Left cardiac atrium (tissue), 4 donors: ENCODE results near the gene TGFBI. TPM values are rescaled to one million over a fixed set of nuclear protein-coding genes. Genes with fewer than 3 reads are reported as not detected.
"Not testable (repeated sequence)": the region's sequence is repeated elsewhere in the genome, so short reads cannot be mapped to it uniquely, and the experiment has no call there.

Experiments
- ATAC-seq, 2 donors: fragments of 200-7000 bp; cut with Tn5 transposase; one replicate each; pipeline ENCODE4 v1.9.1; 2020; ENCODE audit warnings: mild to moderate bottlenecking in 2 of 2, moderate library complexity in 2 of 2
- DNase-seq: peaks from one replicate; pipeline ENCODE4 v3.0.0-alpha.2; 2020
- intact Hi-C, 2 donors: fragments of 100-400 bp; cut with DNase I; formaldehyde crosslinking; loops; one replicate each; pipeline versions ENCODE4 v1.14.1 to v1.15.1; 2022 to 2023
- total RNA-seq, 2 donors: library from RNA; stranded (reverse); fragmentation: NEBNext Ultra II Directional; extraction: Animal tissue kit (Norgen Biotek cat#: 25700); gene quantifications; one replicate each; pipeline ENCODE4 v1.2.1, GENCODE V29; 2021
- donor health status: DM: no; HTN: yes; CAD: no.
- donor health status: DM: no; HTN: yes; CAD: no; lungs with severe emphysema.
- donor health status: DM: yes; HTN: yes; CAD: no.
- donor health status: Dilated cardiomyopathy.

TGFBI gene
- total RNA-seq, 2 donors from 2014 or later: 79.7 to 130 TPM

DNA sequence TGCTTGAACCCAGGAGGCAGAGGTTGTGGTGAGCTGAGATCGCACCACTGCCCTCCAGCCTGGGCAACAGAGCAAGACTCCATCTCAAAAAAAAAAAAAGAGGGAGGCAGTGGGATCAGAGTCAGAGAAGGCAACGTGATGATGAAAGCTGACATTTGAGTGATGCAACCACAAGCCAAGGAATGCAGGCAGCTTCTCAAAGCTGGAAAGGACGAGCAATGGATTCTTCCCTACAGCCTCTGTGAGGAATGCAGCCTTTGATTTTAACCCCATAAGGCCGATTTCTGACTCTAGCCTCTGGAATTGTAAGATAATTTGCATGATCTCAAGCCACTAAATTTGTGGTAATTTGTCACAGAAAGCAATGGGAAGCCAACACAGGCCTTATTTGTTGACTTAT is 9.8 kb downstream of the TGFBI start:
- ATAC-seq (no peak), DNase-seq (no peak)
- intact Hi-C loops: no loop called here

DNA sequence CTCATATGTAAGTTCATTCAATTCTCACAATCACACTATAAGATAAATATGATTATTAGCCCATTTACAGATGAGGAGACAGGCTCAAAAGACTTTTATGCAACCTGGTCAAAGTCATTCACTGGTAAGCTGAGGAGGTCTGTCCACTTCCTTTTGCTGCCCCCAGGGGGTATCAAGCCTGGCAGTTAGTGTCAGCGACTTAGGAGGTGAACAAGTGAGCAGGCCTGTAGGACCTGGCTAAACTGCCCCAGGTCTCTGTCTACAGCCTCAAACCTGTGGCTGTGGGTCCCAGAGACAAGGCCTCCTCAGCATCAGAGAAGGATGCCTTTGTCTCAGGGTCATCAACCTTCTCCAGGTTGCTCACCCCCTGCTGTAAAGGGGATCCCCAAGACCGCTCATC is 10.4 kb downstream of the TGFBI start:
- ATAC-seq (no peak), DNase-seq (no peak)
- intact Hi-C loops: no loop called here

DNA sequence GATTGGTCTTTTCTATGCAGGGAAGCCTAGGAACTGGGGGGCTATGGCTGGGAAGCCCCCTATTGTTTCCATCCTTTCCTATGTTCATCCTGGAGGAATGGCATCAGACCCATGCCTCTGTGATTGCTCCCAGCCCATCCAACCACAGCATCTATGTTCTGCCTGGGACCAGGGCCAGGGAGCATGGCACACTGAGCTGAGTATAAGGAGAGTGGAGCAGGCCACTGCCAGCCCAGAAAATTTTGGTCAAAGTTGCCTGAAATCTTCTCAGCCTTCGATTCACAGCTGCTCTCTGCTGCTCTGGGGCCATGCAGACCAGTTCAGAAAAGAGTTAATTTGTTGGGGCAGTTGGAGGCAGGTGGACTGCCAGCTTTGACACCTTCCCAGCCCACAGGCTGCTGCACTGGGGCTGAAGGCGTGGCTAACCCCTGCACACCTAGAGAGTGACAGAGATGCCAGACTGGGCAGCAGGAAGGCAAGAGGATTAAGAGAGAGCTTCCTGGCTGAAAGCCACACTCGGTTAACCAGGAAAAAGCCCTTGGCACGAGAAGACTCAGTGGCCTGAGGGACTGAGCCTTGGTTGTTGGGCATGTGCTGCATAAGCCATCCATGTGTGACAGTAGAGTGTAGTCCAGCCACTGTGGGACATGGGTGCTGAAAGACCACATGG is 12.1 kb downstream of the TGFBI start:
- ATAC-seq (peak; percentile 40 to 52), DNase-seq (no peak)
- intact Hi-C loops: no loop called here

DNA sequence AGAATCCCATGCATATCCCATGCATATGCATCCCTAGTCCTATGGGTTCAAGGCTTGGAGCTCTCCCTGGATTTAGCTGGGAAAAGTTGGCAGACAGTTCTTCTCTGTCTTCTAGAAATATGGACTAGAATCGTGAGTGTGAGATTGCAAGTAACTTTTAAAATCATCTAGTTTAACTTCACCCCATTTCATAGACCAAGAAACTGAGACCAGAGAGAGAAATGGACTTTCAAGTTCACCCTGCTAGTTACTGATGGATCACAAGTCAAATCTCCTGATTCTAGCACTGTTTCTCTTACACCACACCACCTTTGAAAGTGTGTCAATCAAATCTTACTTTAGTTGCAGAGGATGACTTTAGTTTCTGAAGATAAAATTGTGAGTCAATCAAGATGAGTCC is 13.4 kb downstream of the TGFBI start:
- intact Hi-C loops: no loop called here
- DNase-seq (no peak), ATAC-seq (no peak)

DNA sequence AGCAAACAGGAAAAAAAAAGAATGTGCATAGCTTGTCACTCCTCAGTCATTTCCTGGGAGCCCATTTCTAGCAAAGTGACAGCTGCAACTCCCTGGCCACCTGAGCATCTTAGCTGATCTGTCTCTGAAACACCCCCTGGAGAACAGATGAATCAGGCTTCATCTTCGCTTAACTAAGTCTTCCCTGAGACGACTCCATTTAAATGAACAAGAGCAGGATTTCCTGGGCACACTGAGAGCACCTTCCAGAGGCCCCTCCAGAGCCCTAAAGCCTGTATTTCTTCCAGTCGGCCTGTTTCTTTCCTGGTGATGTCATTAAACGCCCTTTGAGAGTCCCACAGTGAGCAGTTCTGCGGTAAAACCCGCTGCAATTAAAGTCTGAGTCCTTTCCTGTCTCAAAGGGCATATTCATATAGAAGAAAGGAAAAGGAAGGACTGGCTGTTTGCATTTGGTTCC is 13.9 kb downstream of the TGFBI start:
- intact Hi-C loops: no loop called here
- ATAC-seq: no peak
- no peak for DNase-seq

DNA sequence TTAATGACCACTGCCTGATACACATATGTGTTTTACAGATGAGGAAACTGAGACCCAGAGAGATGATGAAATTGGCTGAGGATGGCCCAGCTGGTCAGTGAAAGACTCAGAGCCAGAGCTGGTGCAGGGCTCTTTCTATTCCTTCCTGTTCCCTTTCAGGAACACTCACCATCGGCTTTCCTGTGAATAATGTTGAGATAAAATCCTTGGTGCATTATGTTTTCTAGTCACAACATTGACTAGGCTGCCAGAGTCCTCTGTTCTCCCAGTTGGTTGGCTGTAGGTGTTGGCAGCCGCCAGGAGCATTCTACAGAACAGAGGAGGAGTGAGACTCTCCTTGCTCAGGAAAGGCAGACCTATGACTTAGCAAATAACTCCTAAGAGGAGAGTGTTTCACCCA is 14.8 kb downstream of the TGFBI start:
- ATAC-seq (peak in 1 of 2 donors; percentile 7), DNase-seq (no peak)
- intact Hi-C loops: no loop called here

DNA sequence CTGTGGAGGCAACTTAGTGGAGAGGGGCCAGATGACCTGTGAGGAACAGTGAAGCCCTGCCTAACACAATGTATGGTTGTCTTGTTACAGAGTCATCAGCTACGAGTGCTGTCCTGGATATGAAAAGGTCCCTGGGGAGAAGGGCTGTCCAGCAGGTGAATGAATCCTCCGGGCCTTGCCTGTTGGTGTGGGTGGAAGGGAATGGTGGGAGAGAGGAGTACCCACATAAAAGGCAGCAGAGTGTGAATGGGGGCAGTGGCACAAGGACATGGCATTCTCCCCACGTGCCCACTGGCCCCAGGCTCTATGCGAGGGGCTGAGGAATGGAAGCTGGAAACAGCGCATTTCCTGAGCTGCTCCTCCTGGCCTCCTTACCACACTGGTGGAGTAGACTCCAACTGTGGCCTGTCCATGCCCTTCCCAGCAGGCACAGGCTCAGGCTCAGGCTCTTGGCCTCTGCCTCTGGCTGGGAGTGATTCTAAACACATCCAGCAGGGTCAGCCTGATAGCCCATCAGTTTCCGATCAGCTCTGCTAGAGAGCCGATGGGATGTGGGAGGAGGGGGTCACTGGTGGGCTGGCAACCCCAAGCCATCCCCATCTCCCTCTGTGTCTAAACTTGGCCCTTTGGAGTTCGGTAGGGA is 15.3 kb downstream of the TGFBI start:
- no peak for ATAC-seq

DNA sequence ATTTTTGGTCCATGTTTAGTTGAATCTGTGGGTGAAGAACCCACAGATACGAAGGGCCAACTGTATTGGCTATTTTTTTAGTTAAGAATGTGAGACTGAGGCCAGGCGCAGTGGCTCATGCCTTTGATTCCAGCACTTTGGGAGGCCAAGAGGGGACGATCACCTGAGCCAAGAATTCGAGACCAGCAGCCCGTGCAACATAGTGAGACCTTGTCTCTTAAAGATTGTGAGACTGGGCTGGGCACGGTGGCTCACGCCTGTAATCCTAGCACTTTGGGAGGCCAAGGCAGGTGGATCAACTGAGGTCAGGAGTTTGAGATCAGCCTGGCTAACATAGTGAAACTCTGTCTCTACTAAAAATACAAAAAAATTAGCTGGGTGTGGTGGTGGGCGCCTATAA is 16.2 kb downstream of the TGFBI start:
- ATAC-seq, intact Hi-C loops, DNase-seq: not testable (repeated sequence)

More for the DNA sequence above, 15.3 kb downstream of the TGFBI start:
- intact Hi-C loops: no loop called here
- no peak for DNase-seq

DNA sequence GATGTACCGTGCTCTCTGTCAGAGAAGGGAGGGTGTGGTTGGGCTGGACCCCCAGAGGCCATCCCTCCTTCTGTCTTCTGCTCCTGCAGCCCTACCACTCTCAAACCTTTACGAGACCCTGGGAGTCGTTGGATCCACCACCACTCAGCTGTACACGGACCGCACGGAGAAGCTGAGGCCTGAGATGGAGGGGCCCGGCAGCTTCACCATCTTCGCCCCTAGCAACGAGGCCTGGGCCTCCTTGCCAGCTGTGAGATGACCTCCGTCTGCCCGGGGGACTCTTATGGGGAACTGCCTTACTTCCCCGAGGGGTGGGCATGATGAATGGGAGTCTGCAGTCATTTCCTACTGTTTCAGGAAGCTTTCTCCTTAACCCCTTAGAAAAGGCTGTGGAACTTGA is 17.5 kb downstream of the TGFBI start:
- intact Hi-C loops: no loop called here
- DNase-seq: no peak
- ATAC-seq: peak in 1 of 2 donors; percentile 34

DNA sequence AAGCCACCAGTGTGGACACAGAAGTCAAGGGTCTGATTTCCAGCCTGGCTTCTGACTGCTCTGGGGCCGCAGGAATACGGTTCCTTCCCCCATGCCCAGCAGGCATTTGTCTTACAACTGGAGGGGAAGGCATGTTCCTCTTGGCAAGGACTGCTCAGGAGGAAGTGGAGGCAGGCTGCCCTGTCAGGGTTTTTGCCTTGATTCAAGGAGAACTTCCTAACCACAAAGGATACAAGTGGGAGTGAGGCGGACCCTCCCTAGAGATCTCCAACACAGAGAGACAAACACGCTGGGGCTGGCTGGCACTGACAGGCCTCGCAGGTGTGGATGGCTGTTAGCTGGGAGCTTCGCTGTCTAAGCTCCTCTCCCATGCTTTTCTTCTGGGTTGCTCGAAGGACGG is 19.1 kb downstream of the TGFBI start:
- ATAC-seq (peak; percentile 46 to 64), DNase-seq (peak; percentile 52)
- intact Hi-C loops: no loop called here

DNA sequence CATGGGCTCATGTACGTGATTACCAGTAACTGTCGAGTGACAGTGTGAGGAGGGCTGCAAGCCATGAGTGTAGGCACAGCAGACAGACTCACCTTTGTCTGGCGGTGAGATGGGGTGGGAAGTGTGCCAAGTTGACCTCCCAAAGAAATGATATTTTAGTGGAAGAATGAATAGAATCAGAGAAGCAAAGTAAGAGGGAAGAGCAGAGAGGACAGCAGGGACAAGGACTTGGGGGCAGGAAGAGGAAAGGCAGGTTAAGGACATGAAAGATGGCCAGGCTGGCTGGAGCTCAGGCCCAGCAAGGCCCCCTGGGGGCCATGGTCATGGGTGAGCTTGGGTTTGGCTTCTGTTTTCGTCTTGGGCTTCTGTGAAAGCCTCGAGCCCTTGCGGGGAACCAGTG is 20.2 kb downstream of the TGFBI start:
- intact Hi-C loops: no loop called here
- no peak for ATAC-seq
- no peak for DNase-seq

DNA sequence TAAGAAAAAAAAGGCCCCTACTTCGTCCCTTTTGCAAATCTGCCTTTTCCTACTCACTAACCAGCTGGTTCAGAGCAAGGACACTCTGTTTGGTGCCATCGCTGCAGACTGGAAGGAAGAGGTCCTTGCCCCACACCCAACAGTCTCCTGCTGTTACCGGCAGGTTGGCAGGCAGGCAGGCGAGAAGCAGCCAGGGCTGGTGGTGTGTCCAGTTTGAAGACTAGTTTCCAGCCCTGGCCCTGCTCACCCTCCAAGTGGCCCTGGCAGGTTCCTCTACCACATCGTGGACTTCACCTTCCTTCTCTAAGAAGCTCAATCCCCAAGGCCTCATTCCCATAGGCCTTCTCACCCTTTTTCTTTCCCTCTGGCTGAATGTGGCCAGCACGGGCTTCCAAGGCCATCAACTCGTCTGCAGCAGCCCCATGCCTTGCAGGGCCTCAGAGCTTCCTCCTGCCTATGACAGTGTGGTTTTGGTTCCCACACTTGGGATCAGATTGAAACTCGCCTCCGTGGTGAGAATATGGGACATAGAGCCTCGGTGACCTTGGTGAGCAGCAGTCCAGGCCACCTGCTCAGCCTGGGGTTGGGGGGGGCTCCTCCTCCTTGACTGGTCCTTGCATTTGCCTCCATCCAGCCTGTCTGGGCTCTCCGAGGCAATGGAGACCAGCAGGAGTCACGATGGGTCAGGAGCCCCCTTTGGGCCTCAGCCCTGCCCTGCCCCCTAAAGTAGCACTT is 22.9 kb downstream of the TGFBI start:
- intact Hi-C loops: no loop called here
- DNase-seq (no peak), ATAC-seq (no peak)

DNA sequence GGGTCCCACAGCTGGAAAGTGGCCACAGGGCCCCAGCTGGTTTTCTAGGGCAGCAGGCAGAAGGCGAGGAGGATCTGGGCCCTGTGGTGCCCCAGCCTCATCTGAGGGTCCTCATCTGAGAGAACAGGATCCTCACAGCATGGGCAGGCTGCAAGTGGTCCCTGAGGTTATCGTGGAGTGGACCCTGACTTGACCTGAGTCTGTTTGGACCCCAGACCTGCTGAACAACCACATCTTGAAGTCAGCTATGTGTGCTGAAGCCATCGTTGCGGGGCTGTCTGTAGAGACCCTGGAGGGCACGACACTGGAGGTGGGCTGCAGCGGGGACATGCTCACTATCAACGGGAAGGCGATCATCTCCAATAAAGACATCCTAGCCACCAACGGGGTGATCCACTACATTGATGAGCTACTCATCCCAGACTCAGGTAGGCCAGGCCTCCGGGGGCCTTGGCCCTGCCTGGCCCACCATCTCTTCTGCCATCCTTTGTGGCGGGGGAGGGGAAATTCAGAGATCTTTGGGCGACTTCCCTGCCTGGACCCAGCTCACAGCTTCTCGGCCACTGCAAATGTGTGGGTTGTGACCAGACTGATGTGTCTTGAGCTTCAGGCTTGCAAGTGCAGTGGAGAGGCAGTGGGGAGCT is 24.0 kb downstream of the TGFBI start:
- ATAC-seq (no peak), DNase-seq (no peak)
- intact Hi-C loops: no loop called here

DNA sequence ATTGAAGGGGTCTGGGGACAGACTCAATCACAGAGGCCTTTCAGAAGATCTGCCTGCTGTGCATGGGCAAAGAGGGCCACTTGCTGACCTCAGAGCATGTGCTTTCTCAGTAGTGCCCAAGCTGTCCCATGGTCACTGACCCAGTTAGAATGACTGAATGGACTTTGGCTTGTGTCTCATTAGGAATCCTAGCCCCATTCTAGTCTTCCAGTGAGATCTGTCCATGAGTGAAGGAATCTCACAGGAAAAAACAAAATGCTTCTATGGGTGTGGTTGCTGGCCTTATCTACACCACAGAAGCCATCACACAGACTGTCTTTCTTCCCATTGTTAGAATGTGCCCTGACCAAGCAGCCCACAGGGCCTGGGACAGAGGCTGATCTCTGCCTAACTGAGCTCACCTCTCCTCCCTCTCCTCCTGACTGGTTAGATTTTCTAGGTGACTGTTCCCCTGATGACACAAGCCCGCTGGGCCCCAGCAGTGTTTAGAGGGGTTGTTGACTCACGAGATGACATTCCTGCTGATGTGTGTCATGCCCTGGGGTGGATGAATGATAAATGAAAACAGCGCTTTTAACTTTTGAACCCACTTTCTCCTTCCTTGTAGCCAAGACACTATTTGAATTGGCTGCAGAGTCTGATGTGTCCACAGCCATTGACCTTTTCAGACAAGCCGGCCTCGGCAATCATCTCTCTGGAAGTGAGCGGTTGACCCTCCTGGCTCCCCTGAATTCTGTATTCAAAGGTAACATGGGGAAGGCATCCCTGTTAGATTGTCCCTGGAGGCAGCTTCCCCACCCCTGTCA is 24.8 kb downstream of the TGFBI start:
- ATAC-seq: peak in 1 of 2 donors; percentile 41
- DNase-seq: no peak

DNA sequence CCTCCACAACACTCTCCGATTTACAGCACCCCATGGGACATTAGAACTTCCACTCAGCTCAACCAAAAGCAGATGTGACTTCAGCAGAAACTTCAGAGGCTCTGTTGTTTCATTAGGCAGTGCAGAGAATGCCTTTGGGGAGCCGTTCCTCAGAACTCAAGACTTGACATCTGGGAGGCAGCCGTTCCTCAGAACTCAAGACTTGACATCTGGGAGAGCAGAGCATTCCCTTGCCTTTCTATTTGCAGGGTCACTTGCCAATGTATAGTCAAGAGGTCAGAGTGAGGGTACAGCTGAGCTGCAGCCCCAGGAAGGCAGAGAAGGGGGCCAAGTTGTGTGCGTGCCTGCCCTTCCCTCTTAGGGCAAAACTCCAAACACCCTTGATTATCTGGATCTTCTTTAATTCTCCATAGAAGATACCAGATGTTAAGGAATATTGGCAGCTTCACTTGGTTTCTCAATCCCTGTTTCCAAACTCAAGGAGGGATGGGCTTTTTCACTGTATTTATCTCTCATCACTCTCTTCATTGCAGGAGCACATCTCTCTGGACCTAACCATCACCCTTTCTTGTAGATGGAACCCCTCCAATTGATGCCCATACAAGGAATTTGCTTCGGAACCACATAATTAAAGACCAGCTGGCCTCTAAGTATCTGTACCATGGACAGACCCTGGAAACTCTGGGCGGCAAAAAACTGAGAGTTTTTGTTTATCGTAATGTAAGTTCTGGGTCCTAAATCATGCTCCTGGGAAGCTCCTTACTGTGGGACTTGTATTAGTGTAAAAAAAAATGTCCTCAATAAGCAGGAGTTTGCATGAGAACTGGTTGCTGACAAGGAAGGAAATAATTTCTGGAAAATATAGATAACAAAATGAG is 25.6 kb downstream of the TGFBI start:
- no peak for DNase-seq
- intact Hi-C loops: no loop called here
- ATAC-seq: no peak

More for the DNA sequence above, 24.8 kb downstream of the TGFBI start:
- intact Hi-C loops: no loop called here

DNA sequence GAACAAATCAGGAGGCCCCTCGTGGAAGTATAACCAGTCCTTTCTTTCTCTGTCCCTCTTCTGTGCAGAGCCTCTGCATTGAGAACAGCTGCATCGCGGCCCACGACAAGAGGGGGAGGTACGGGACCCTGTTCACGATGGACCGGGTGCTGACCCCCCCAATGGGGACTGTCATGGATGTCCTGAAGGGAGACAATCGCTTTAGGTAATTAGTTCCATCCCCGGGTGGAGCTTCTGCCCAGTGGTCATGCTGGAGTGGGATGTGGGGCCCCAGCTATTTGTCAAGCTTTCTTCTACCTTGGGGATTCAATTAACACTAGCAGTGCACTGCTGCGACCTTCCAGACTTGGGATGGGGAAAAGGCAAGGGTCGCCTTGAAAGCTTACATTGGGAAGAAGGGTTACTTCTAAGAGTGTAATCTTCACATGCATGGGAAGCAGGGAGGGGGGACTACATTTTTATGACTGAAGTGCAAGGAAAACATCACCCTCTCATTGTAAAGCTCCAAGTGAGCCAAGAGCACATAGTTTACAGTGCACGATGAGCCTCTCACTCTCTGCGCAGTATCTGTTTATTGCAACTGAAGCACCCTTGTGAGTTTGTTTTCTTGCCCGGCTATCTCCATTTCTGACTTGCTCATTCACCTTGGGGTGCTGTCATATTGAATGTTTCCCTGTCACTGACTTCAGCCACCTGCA is 27.0 kb downstream of the TGFBI start:
- DNase-seq: no peak
- ATAC-seq: no peak

DNA sequence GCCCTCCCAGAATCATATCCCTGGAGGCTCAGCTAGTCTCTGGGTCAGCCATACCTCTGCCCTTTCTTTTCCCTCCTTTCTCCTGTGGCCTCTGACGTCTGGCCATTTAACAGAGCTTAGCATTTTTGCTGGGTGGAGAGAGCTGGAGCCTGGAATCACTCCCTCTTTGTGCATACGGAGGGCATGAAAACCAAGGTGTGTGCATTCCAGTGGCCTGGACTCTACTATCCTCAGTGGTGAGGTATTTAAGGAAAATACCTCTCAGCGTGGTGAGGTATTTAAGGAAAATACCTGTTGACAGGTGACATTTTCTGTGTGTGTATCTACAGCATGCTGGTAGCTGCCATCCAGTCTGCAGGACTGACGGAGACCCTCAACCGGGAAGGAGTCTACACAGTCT is 27.5 kb downstream of the TGFBI start:
- intact Hi-C loops: no loop called here
- DNase-seq (no peak), ATAC-seq (no peak)

More for the DNA sequence above, 27.0 kb downstream of the TGFBI start:
- intact Hi-C loops: no loop called here
